Astrocyte (in vitro differentiated cells and primary cell): ENCODE measurements around the gene TRABD2A.

ENCODE experiments used
- EZH2 ChIP-seq: IDR thresholded peaks from 2 replicates; pipeline ENCODE4 v1.6.1; 2012; ENCODE audit warnings: mild to moderate bottlenecking, low read length, inconsistent platforms; ENCODE audit not compliant: insufficient read depth
- TF ChIP-seq, protein P1 (sequence below): IDR thresholded peaks from 2 replicates; pipeline ENCODE4 v1.5.1; 2011; ENCODE audit warnings: low read depth, mild to moderate bottlenecking, inconsistent platforms, low read length, moderate library complexity; ENCODE audit not compliant: insufficient read depth

DNA sequence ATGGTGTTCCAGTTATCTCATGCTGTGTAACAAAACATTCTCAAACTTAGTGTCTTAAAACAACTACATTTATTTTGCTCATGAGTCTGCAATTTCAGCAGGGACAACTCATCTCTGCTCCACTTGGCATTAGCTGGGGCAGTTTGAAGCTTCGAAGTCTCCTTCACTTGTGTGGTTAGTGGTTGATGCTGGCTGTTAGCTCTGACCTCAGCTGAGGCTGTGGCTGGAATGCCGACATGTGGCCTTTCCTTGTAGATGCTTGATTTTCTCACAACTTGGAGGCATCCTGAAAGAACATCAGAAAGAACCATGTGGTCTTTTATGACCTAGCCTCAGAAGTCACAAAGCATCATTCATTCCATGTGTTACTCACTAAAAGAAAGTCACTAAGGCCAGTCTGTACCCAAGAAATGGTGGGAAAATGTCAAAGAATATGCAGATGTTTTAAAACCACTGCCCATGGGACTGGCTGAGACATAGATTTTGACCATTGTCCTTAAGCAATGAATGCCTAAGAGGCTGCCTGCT, 20.8 kb upstream of the TRABD2A start:
- TF ChIP-seq, protein P1, sequence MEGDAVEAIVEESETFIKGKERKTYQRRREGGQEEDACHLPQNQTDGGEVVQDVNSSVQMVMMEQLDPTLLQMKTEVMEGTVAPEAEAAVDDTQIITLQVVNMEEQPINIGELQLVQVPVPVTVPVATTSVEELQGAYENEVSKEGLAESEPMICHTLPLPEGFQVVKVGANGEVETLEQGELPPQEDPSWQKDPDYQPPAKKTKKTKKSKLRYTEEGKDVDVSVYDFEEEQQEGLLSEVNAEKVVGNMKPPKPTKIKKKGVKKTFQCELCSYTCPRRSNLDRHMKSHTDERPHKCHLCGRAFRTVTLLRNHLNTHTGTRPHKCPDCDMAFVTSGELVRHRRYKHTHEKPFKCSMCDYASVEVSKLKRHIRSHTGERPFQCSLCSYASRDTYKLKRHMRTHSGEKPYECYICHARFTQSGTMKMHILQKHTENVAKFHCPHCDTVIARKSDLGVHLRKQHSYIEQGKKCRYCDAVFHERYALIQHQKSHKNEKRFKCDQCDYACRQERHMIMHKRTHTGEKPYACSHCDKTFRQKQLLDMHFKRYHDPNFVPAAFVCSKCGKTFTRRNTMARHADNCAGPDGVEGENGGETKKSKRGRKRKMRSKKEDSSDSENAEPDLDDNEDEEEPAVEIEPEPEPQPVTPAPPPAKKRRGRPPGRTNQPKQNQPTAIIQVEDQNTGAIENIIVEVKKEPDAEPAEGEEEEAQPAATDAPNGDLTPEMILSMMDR = no peak
- TF ChIP-seq EZH2 = no peak
